SK-N-SH (cell line): ENCODE measurements around the gene CACNA1A. TPM values are rescaled to one million over a fixed set of nuclear protein-coding genes. Genes with fewer than 3 reads are reported as not detected.

Experiments used
- CTCF ChIA-PET: fragments of 300-600, 350-600 bp; formaldehyde crosslinking; extraction: SDS; loops from one replicate; lab custom pipeline; 2021; lab: Yijun Ruan, JAX
- POLR2A ChIA-PET: fragments of 350-600 bp; sonication (Branson Sonifier 250); formaldehyde crosslinking; extraction: SDS; loops from one replicate; lab custom pipeline; 2020; ENCODE audit warnings: antibody characterized with exemption, inconsistent platforms; lab: Yijun Ruan, JAX
- DNase-seq: peaks from one replicate; pipeline ENCODE4 v3.0.0; 2012
- H2AFZ ChIP-seq: fragments of 200-600 bp; sonication (generic); 2 replicates; pipeline ENCODE4 v1.8.1; 2016; ENCODE audit warnings: antibody characterized with exemption, mild to moderate bottlenecking, low read depth
- H3F3A ChIP-seq: fragments of 200-600 bp; sonication (generic); replicated peaks from 2 replicates; pipeline ENCODE3; 2016; ENCODE audit warnings: antibody characterized with exemption, mild to moderate bottlenecking; ENCODE audit not compliant: insufficient read depth
- H3K27ac ChIP-seq, 2 experiments: fragments of 200-500 bp in 1 of 2; fragments of 200-600 bp in 1 of 2; sonication (Bioruptor generic) in 1 of 2; sonication (generic), shearing (Covaris generic) in 1 of 2; 2 replicates each; pipeline versions ENCODE4 v1.5.1 to v1.6.1; 2014 to 2016; ENCODE audit warnings: low read depth in 2 of 2, inconsistent platforms in 1 of 2, low read length in 1 of 2, mild to moderate bottlenecking in 1 of 2, mixed read lengths in 1 of 2
- H3K27me3 ChIP-seq: fragments of 200-600 bp; sonication (generic), shearing (Covaris generic); 2 replicates; pipeline ENCODE4 v1.6.1; 2016; ENCODE audit warnings: mixed run types; ENCODE audit not compliant: insufficient read depth
- H3K36me3 ChIP-seq, 2 experiments: fragments of 200-500 bp in 1 of 2; fragments of 200-600 bp in 1 of 2; sonication (Bioruptor generic) in 1 of 2; sonication (generic) in 1 of 2; replicated peaks in 1 of 2; 2 replicates each; pipeline versions ENCODE3 to v1.5.1; 2014 to 2016; ENCODE audit warnings: low read length in 1 of 2, mild to moderate bottlenecking in 1 of 2; ENCODE audit not compliant: insufficient read depth in 2 of 2, control insufficient read depth in 1 of 2
- H3K4me1 ChIP-seq, 2 experiments: fragments of 200-500 bp in 1 of 2; fragments of 200-600 bp in 1 of 2; sonication (Bioruptor generic) in 1 of 2; sonication (generic), shearing (Covaris generic) in 1 of 2; 2 replicates each; pipeline versions ENCODE4 v1.5.1 to v1.6.1; 2014 to 2016; ENCODE audit warnings: low read depth in 1 of 2, low read length in 1 of 2, mixed run types in 1 of 2; ENCODE audit not compliant: insufficient read depth in 2 of 2, control insufficient read depth in 1 of 2
- H3K4me2 ChIP-seq: fragments of 200-600 bp; sonication (generic), shearing (Covaris generic); 2 replicates; pipeline ENCODE4 v1.6.1; 2017; ENCODE audit warnings: mixed run types
- H3K4me3 ChIP-seq, 2 experiments: fragments of 200-500 bp in 1 of 2; fragments of 200-600 bp in 1 of 2; sonication (Bioruptor generic) in 1 of 2; sonication (generic), shearing (Covaris generic) in 1 of 2; 2 replicates each; pipeline versions ENCODE4 v1.5.1 to v1.8.1; 2014 to 2016; ENCODE audit warnings: low read depth in 2 of 2, inconsistent platforms in 1 of 2, low read length in 1 of 2, mild to moderate bottlenecking in 1 of 2, mixed read lengths in 1 of 2, moderate library complexity in 1 of 2
- H3K79me2 ChIP-seq: fragments of 200-600 bp; sonication (generic); 2 replicates; pipeline ENCODE4 v1.8.1; 2017; ENCODE audit warnings: mild to moderate bottlenecking; ENCODE audit not compliant: insufficient read depth
- H3K9ac ChIP-seq: fragments of 200-600 bp; sonication (generic); 2 replicates; pipeline ENCODE4 v1.6.1; 2017; ENCODE audit warnings: mixed run types
- H3K9me2 ChIP-seq: fragments of 200-600 bp; sonication (generic); 2 replicates; pipeline ENCODE4 v1.6.1; 2017; ENCODE audit warnings: mixed run types
- H3K9me3 ChIP-seq: fragments of 200-600 bp; sonication (generic); 2 replicates; pipeline ENCODE4 v1.6.1; 2017; ENCODE audit warnings: mixed run types, mild to moderate bottlenecking, moderate library complexity
- H4K20me1 ChIP-seq: fragments of 200-600 bp; sonication (generic); 2 replicates; pipeline ENCODE4 v1.6.1; 2017; ENCODE audit warnings: mild to moderate bottlenecking, mixed run types; ENCODE audit not compliant: insufficient read depth
- CHD2 ChIP-seq: fragments of 150-350 bp; IDR thresholded peaks from 2 replicates; pipeline ENCODE4 v1.6.1; 2018; ENCODE audit warnings: low read length; ENCODE audit not compliant: partially characterized antibody
- ELF1 ChIP-seq: IDR thresholded peaks from 2 replicates; pipeline ENCODE4 v1.4.0; 2012
- EZH2phosphoT487 ChIP-seq: fragments of 200-600 bp; sonication (generic); IDR thresholded peaks from 2 replicates; pipeline ENCODE4 v1.6.1; 2017; ENCODE audit warnings: low read depth, mixed run types, mild to moderate bottlenecking, antibody characterized with exemption, moderate library complexity, borderline replicate concordance
- GATA2 ChIP-seq: sonication (generic); formaldehyde crosslinking; IDR thresholded peaks from 2 replicates; pipeline ENCODE4 v1.5.0; 2020; ENCODE audit warnings: mild to moderate bottlenecking, missing genetic modification reagents
- IRF3 ChIP-seq: fragments of 150-350 bp; IDR thresholded peaks from 2 replicates; pipeline ENCODE4 v1.6.1; 2016; ENCODE audit warnings: mild to moderate bottlenecking, low read depth, low read length
- JUND ChIP-seq: IDR thresholded peaks from 2 replicates; pipeline ENCODE4 v1.4.0; 2012
- MAX ChIP-seq: IDR thresholded peaks from 2 replicates; pipeline ENCODE4 v1.4.0; 2012; ENCODE audit warnings: low read depth
- MXI1 ChIP-seq: IDR thresholded peaks from 2 replicates; pipeline ENCODE4 v1.6.1; 2012; ENCODE audit warnings: mild to moderate bottlenecking, low read depth, low read length, improper control_type of control experiment
- PBX3 ChIP-seq: IDR thresholded peaks from 2 replicates; pipeline ENCODE4; 2012
- POLR2AphosphoS5 ChIP-seq: IDR thresholded peaks from 2 replicates; pipeline ENCODE4 v1.6.1; 2012; ENCODE audit warnings: low read depth, low read length
- RAD21 ChIP-seq: IDR thresholded peaks from 2 replicates; pipeline ENCODE4 v1.6.1; 2012; ENCODE audit warnings: mild to moderate bottlenecking, low read length
- RCOR1 ChIP-seq: fragments of 150-350 bp; IDR thresholded peaks from 2 replicates; pipeline ENCODE4 v1.6.1; 2017; ENCODE audit warnings: antibody characterized with exemption, low read length
- REST ChIP-seq: IDR thresholded peaks from 2 replicates; pipeline ENCODE4 v1.6.1; 2012; ENCODE audit warnings: mild to moderate bottlenecking, low read depth, low read length, moderate library complexity
- RFX5 ChIP-seq: IDR thresholded peaks from 2 replicates; pipeline ENCODE4 v1.6.1; 2012; ENCODE audit warnings: mild to moderate bottlenecking, improper control_type of control experiment, low read length
- SMC3 ChIP-seq: IDR thresholded peaks from 2 replicates; pipeline ENCODE4 v1.6.1; 2012; ENCODE audit warnings: low read depth, low read length, improper control_type of control experiment
- TCF12 ChIP-seq: IDR thresholded peaks from 2 replicates; pipeline ENCODE4 v1.4.0; 2012
- TEAD4 ChIP-seq: IDR thresholded peaks from 2 replicates; pipeline ENCODE4 v1.4.0; 2012; ENCODE audit warnings: mild to moderate bottlenecking, borderline replicate concordance; ENCODE audit not compliant: insufficient read depth
- USF1 ChIP-seq: IDR thresholded peaks from 2 replicates; pipeline ENCODE4 v1.4.0; 2012; ENCODE audit warnings: low read depth, borderline replicate concordance
- USF2 ChIP-seq: fragments of 150-350 bp; IDR thresholded peaks from 2 replicates; pipeline ENCODE4 v1.6.1; 2017; ENCODE audit warnings: antibody characterized with exemption, low read length, low read depth, borderline replicate concordance
- WGBS: methylation state at CpG from one replicate; pipeline ENCODE4 v1.1.6; 2017; ENCODE audit warnings: low lambda C conversion rate; 5-methylcytosine and 5-hydroxymethylcytosine counted together
- polyA plus RNA-seq, 3 experiments: library from polyadenylated mRNA; depleted of rRNA; stranded (reverse); fragments of >200 nt; gene quantifications; 2 replicates each; pipeline ENCODE4 v1.2.3, GENCODE V29; 2012

CACNA1A gene
- polyA plus RNA-seq, 1 of the 3 experiments (the other 2 are of a cell fraction) = 1.3 TPM

GRCh38 chr19:13355356-13355755 lies 150.9 kb downstream of the CACNA1A start:
- Histone ChIP-seq H3K36me3 (no peaks in the 10 kb centered on the region), H3F3A (no peaks in the 10 kb centered on the region), H3K9me2 (no peaks in the 10 kb centered on the region), H2AFZ (no peak overlapping the region), H4K20me1 (no peaks in the 10 kb centered on the region), H3K27ac (no peak overlapping the region), H3K4me2 (no peak overlapping the region), H3K4me1 (no peaks in the 10 kb centered on the region), H3K4me3 (no peak overlapping the region), H3K9me3 (peaks cover 5% of the 10 kb centered on the region), H3K9ac (no peak overlapping the region), H3K79me2 (no peaks in the 10 kb centered on the region), H3K27me3 (peaks cover 49% of the 10 kb centered on the region)
- TF ChIP-seq GATA2 (no peak), PBX3 (no peak), JUND (no peak), TEAD4 (no peak), ELF1 (no peak), USF2 (no peak), IRF3 (no peak), EZH2phosphoT487 (no peak), MAX (no peak), RCOR1 (no peak), RAD21 (no peak), CHD2 (no peak), USF1 (no peak), POLR2AphosphoS5 (no peak), MXI1 (no peak), RFX5 (no peak), SMC3 (no peak), TCF12 (no peak), REST (no peak)
- POLR2A ChIA-PET = no interaction called here
- WGBS = 2% methylated on average over 5 of the region's 5 CpGs
- CTCF ChIA-PET = no interaction called here
- no peak for DNase-seq
